22Rv1 (cell line): ENCODE data around the gene C1orf210.

ENCODE experiments used
- H3K27ac ChIP-seq: fragments of 450-650 bp; 2 replicates; pipeline ENCODE4 v1.5.1; 2017
- ZFX ChIP-seq: fragments of 450-650 bp; IDR thresholded peaks from 2 replicates; pipeline ENCODE4 v1.6.1; 2017; ENCODE audit warnings: antibody characterized with exemption, borderline replicate concordance
- TF ChIP-seq, protein P1 (sequence below): fragments of 450-650 bp; IDR thresholded peaks from 2 replicates; pipeline ENCODE4 v1.5.1; 2017; ENCODE audit warnings: mild to moderate bottlenecking

Gene C1orf210

DNA sequence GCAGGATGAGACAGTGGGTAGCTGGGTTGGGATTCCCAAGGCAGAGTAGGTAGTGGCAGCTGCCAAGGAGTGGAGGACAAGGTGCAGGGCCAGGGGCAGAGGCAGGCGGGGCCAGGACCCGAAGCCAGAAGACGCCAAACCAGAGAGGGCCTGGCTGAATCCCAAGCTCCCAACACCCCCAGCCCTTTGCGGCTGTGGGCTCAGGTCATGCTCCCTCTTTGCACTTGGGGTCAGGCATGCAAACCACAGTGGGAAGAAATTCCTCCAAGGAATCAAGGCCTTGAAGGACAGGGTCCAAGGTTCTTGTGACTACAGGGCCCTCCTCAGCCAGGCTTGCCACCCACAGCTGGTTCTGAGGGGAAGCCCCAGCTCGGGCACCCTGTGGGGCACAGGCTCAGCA lies 6.2 kb downstream of the C1orf210 start:
- H3K27ac ChIP-seq: no peak overlapping the region
- TF ChIP-seq, protein P1, sequence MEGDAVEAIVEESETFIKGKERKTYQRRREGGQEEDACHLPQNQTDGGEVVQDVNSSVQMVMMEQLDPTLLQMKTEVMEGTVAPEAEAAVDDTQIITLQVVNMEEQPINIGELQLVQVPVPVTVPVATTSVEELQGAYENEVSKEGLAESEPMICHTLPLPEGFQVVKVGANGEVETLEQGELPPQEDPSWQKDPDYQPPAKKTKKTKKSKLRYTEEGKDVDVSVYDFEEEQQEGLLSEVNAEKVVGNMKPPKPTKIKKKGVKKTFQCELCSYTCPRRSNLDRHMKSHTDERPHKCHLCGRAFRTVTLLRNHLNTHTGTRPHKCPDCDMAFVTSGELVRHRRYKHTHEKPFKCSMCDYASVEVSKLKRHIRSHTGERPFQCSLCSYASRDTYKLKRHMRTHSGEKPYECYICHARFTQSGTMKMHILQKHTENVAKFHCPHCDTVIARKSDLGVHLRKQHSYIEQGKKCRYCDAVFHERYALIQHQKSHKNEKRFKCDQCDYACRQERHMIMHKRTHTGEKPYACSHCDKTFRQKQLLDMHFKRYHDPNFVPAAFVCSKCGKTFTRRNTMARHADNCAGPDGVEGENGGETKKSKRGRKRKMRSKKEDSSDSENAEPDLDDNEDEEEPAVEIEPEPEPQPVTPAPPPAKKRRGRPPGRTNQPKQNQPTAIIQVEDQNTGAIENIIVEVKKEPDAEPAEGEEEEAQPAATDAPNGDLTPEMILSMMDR: no peak

DNA sequence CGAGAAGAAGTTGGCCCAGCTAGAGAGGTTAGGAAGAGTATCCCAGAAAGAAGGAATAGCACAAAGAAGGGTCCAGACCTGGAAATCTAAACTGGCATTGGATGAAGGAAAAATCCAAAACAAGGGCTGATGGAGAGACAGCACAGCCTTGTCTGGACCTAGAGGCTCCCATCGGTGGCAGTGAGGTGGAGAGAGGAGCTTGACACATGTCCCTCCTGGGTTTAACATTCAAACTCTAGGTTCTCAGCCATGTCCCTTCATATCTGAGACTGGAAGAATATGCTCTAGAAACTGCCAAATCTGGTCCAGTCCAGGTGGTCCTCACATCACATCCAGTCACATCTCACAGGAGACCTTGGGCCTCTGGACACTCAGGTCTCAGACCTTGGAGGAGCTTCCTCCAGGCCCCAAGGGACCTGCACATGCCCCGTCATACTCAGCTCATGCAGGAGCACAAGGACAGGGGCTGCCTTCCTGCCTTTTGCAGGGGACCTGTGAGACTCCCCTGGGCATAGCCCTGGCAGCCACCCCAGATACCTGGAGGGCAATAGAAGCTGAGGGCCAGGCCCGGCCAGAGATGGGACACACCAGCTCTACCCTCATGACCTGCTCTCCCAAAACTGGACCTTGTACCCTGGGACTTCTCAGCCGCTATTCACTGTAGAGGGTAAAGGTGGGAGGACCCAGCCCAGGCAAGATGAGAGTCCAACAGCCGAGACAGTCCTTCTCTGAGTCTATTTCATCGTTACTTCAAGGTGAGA lies 8.1 kb downstream of the C1orf210 start:
- peak overlapping the region; percentile 38; the same call in 1 of the 2 replicates for H3K27ac ChIP-seq
- no peak for TF ChIP-seq ZFX
- TF ChIP-seq, protein P1: no peak

DNA sequence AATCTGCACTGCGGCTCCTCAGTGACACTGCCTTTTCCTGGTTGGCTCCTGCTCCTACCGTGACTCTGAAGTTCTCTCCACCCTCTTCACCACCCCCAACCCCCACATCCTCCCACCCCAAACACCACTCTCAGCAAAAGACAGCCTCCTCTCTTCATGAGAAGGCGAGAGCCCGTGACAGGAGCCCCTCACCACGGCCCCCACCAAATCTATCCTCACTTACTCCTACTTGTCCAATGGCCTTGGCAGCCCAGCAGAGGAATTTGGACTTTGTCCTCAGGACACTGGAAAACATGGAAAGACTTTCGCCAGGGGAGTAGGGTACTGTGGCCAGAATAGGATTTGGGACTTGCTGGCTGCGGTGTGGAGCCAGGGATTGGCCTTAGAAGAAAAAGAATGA lies 8.7 kb downstream of the C1orf210 start:
- no peak for TF ChIP-seq ZFX
- TF ChIP-seq, protein P1: no peak

DNA sequence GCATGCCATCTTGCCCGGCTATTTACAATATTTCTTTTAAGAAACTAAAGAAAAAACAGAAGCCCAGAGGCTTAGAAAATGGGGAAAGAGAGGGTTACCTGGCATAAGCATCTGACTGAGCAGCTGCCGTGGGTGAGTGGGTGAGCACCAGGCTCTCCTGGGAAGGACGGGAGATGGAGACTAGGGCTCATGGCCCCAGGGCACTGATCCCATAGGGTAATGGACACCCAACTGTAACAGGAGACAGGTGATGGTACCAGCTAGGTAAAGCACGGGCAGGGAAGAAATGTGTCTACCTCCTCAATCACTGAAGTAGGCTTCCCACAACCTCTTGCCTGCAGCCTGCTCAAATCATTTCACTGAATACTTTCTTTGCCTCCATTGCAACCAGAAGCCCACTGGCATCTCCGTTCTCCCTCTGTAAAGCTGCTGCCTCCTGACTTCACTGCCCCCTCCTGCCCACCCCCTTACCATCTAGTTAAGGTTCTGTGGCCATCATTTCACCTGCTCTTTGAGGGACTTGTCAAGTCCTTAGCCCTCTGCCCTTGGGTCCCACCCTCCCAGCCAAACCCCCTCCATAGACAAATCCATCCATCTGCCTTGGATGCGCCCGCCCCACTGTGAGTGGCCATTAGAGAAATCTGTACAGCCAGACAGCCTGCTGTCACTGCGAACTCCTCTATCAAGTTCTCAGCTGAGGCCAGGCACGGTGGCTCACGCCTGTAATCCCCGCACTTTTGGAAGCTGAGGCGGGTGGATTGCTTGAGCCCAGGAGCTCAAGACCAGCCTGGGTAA lies 9.4 kb downstream of the C1orf210 start:
- peak overlapping the region; percentile 38; the same call in 1 of the 2 replicates for H3K27ac ChIP-seq
- no peak for TF ChIP-seq ZFX
- TF ChIP-seq, protein P1: no peak

More for the DNA sequence above, 8.7 kb downstream of the C1orf210 start:
- H3K27ac ChIP-seq: peak overlapping the region; percentile 38; the same call in 1 of the 2 replicates

DNA sequence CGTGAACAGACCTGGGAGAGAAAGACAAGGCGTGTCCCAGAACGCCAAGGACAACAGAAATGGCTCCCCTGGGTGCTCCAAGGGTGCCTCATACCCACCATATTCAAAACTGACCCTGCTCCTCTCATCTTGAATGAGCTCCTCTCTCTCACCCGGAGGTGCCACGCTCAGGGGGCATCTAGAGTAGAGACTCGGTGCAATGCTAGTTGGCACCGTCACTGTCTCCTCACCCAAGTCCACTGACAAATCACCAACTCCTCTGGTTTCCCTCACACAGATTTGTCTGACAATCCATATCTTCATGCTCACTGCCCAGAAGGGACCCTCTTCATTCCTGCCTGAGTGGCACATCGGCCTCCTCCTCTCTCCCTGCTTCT lies 10.6 kb downstream of the C1orf210 start:
- TF ChIP-seq, protein P1: no peak
- no peak for TF ChIP-seq ZFX
- no peak overlapping the region for H3K27ac ChIP-seq

DNA sequence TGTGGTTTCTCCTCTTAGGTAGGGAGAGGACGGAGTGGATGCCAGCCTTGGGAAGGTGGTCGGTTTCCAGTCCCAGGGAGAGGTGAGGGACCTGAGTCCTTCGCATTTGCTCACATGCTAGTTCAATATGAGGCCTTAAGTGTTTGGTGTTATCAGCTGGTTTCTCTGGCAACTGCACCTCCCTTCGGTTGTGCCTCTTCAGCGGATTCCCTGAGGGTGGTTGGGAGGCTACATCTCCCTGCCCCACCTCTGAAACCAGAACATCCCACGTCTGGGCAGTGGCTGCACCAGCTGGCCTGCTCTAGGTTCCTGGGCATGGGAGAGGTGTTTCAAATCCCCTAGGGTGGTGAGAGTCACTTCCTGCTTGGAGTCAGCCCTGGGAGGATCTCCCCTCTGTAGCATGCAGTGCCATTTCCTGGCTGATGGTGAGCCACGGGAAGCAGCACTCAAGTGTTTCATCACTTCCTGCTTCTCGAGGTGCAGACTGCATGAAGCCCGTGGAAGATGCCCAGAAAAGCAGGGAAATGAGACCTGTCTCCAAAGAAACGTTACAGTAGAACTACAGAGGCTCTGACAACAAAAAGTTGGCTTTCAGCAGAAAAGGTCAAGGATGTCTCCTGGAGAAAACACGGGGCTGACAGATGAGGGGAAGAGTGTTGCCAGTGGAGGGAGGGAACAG lies 11.1 kb downstream of the C1orf210 start:
- H3K27ac ChIP-seq: no peak overlapping the region
- TF ChIP-seq, protein P1: no peak
- no peak for TF ChIP-seq ZFX

DNA sequence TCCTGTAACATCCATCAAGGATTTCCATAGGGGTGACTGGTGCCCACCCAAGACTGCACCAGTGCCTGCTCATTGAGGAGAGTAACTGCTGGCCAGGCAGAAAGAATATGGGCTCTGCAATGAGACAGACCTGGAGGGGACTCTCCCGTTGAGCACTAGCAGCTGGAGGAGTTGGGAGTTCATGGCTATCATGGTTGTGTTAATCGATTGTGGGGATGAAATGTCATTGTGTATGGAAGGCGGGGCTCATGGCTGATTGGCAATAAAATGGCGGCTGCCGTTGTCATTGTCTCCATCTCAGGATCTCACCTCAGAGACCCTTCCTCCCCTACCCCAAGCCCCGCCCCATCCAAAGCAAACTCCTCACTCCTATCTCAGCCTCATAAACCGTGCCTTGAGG lies 11.7 kb downstream of the C1orf210 start:
- H3K27ac ChIP-seq: no peak overlapping the region
- TF ChIP-seq, protein P1: no peak
- TF ChIP-seq ZFX: no peak
